ENCODE results near the gene OXLD1. TPM values are rescaled to one million over a fixed set of nuclear protein-coding genes. Genes with fewer than 3 reads are reported as not detected.
A peak's percentile ranks its signal among the peaks of the same experiment; 100 is the strongest.

The OXLD1 gene
- 10 to 100 TPM; 38.1 to 46.1 TPM for polyA plus RNA-seq

DNA sequence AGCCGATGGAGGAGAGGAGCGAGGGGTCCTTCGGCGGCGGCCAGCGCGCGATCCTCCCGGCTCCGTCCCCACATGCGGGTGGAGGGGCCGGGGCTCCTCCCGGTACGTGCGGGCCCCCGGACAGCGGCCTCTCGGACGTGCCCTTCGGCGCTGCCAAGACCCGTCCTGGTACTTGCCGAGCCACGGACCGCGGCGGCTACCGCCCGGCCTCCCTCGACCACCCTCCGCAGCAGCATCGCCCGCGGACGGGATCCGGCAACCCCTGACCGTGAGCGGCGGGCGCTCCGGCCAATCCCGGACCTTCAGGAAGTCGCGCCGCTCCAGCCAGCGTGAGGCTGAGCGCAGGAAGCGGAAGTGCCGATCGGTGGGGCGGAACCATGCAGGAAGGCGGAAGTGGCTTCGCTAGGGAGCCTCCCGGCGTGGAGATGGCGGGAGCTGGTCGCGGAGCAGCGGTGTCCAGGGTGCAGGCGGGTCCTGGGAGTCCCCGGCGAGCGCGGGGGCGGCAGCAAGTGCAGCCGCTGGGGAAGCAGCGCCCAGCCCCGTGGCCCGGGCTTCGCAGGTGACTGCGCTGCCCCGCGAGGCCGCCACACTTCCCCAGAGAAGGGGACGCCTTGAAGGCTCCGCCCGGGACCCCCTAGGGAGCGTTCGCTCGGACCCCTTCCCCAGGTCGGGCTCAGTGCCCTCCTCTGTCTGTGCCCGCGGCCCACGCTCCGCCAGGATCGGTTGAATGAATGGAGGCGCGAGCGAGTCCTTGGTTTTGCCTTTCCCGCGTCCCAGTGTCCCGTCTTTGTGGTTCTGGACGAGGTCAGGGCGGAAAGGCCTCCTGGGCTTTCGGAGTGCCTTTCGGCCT, at the start of gene OXLD1, which contains the start of gene CCDC137:
Gene OXLD1 (minus strand): TSS at position 264 of the 850 bp plus-strand sequence. CDS start 28 bp downstream, at position 236.
Gene CCDC137 (plus strand): TSS at position 396 of the 850 bp plus-strand sequence. CDS start 30 bp downstream, at position 426.
- 0 to 1% methylated on average over 82 to 96 of the region's 96 CpGs for WGBS, 2 donors
- peaks cover 6 to 10% of the 10 kb centered on the region in 2 donors for H3K4me1 ChIP-seq (ENCODE audit: control insufficient read depth in 2 of 2, insufficient read depth in 2 of 2, low read length in 1 of 2)
- H3K27ac ChIP-seq (ENCODE audit: low read depth in 2 of 2, low read length in 1 of 2): peak within 1 kb of the TSS; percentile 89 to 96
- no peaks in the 10 kb centered on the region for H3K9me3 ChIP-seq (ENCODE audit: control insufficient read depth in 2 of 2, insufficient read depth in 1 of 2, low read depth in 1 of 2, low read length in 1 of 2)
- H3K36me3 ChIP-seq (ENCODE audit: control insufficient read depth in 2 of 2, insufficient read depth in 2 of 2, low read length in 1 of 2): peaks cover 14 to 22% of the 10 kb centered on the region in 2 donors
- H3K27me3 ChIP-seq (ENCODE audit: control insufficient read depth in 1 of 2, insufficient read depth in 2 of 2, low read length in 2 of 2): no peaks in the 10 kb centered on the region
- peak within 1 kb of the TSS; percentile 90 to 94 for H3K4me3 ChIP-seq (ENCODE audit: low read depth in 1 of 2, low read length in 2 of 2)

DNA sequence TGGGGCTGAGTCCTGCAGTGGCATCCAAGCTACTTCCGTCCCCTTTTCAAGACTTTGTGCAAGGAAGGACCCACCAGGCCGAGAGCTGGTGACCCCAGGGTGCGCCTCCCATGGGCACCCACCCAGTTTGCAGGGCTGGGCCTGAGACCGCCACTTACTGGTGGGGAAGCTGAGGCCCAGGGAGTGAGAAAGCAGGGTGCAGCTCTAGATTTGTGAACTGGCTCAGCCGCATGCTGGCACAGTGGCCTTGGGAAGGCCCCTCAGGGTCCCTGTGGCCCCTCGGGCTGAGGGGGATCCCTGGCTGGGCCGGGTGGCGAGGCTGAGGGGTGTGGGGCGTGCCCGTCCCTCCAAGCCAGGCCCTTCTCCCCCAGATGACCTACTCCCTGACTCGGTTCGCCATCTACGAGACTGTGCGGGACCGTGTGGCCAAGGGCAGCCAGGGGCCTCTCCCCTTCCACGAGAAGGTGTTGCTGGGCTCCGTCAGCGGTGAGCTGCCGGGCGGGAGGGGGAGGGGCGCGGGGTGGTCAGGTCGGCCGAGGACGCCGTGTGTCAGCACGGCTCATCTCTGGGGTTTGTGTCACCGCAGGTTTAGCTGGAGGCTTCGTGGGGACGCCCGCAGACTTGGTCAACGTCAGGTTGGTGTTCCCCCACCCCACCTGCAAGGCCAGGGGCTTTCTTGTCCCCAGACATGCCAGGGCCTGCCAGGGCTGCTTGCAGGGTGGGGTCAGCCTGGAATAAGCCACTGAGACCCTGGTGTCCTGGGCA, 48.9 kb upstream of the OXLD1 start:
- H3K4me1 ChIP-seq (ENCODE audit: control insufficient read depth in 2 of 2, insufficient read depth in 2 of 2, low read length in 1 of 2): peaks cover 13 to 21% of the 10 kb centered on the region in 2 donors
- H3K9me3 ChIP-seq (ENCODE audit: control insufficient read depth in 2 of 2, insufficient read depth in 1 of 2, low read depth in 1 of 2, low read length in 1 of 2): no peaks in the 10 kb centered on the region
- H3K27me3 ChIP-seq (ENCODE audit: control insufficient read depth in 1 of 2, insufficient read depth in 2 of 2, low read length in 2 of 2): no peaks in the 10 kb centered on the region
- peaks cover 0 to 30% of the 10 kb centered on the region in 2 donors for H3K36me3 ChIP-seq (ENCODE audit: control insufficient read depth in 2 of 2, insufficient read depth in 2 of 2, low read length in 1 of 2)
- H3K4me3 ChIP-seq (ENCODE audit: low read depth in 1 of 2, low read length in 2 of 2): no peak overlapping the region
- H3K27ac ChIP-seq (ENCODE audit: low read depth in 2 of 2, low read length in 1 of 2): no peak overlapping the region
- WGBS, 2 donors: 88 to 90% methylated on average over 28 to 32 of the region's 32 CpGs

DNA sequence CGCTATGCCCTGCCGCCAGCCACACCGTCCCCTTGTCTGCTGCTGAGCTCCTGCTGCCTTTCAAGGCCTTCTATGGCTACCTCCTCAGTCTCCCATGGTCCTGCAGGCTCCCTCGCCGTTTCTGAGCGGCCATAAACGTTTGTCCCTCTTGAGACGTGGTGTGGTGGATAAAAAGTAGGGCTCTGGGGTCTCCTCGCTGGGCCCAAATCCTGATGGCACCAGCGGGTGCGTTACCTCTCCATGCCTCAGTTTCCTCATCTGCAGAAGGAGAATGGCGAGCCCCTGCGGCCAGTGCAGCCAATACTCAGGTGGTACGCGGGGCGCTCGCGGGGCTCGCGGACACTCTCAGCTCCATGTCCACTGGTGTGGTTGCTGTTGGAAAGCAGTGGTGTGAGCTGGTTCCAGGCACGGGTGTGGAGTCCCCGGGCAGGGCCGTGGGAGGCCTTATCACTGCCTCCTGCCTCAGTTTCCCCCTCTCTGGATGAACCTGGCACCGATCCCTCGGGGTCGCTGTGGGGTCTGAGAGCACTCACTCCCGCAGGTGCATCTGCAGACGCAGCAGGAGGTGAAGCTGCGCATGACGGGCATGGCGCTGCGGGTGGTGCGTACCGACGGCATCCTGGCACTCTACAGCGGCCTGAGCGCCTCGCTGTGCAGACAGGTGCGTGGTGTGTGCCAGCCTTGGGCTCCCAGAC, 48.2 kb upstream of the OXLD1 start:
- Histone ChIP-seq H3K27ac (ENCODE audit: low read depth in 2 of 2, low read length in 1 of 2) (no peak overlapping the region), H3K9me3 (ENCODE audit: control insufficient read depth in 2 of 2, insufficient read depth in 1 of 2, low read depth in 1 of 2, low read length in 1 of 2) (no peaks in the 10 kb centered on the region), H3K4me3 (ENCODE audit: low read depth in 1 of 2, low read length in 2 of 2) (no peak overlapping the region), H3K4me1 (ENCODE audit: control insufficient read depth in 2 of 2, insufficient read depth in 2 of 2, low read length in 1 of 2) (peaks cover 13 to 23% of the 10 kb centered on the region in 2 donors), H3K27me3 (ENCODE audit: control insufficient read depth in 1 of 2, insufficient read depth in 2 of 2, low read length in 2 of 2) (no peaks in the 10 kb centered on the region), H3K36me3 (ENCODE audit: control insufficient read depth in 2 of 2, insufficient read depth in 2 of 2, low read length in 1 of 2) (peaks cover 0 to 27% of the 10 kb centered on the region in 2 donors)
- WGBS, 2 donors: 92 to 94% methylated on average over 39 of the region's 39 CpGs

DNA sequence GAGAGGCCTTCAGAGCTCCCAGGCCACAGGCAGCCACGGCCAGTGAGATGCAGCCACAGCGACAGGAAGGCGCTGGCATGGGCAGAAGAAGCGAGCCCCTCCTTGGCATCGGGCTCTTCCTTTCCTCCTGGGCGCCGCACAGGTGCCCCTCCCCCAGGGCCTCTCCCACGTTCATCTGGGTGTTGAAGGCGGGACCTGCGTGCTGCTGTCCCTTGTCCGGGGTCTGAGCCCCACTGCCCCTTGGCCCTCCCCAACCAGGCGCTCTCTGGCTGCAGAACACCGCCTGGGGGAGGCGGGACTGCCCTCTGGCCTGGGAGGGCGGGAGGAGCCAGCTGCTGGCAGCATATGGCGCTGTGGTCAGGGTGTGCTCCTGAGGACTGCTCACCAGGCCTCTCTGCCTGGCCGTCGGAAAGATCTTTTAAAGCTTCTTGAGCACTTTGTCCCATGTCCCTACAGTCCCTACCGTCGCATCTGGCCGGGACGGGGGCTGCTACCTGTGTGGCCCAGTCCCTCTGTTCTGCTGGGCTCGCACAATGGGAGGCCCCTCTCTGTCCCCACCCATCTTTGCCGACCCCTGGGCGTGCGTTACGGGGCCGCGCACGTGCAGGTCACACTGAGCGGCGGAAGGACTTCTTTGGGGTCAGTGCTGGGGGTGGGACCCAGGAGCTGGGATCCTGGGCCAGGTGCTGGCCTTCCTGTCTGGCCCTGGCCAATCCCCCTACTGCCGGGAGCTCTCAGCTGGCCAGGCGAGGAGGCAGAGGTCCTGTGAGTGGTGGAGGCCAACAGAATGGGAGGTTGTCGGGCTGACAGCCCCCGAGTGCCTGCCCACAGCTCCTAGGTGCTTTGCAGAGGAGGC, 47.4 kb upstream of the OXLD1 start:
- no peaks in the 10 kb centered on the region for H3K27me3 ChIP-seq (ENCODE audit: control insufficient read depth in 1 of 2, insufficient read depth in 2 of 2, low read length in 2 of 2)
- H3K9me3 ChIP-seq (ENCODE audit: control insufficient read depth in 2 of 2, insufficient read depth in 1 of 2, low read depth in 1 of 2, low read length in 1 of 2): no peaks in the 10 kb centered on the region
- peaks cover 13 to 23% of the 10 kb centered on the region in 2 donors for H3K4me1 ChIP-seq (ENCODE audit: control insufficient read depth in 2 of 2, insufficient read depth in 2 of 2, low read length in 1 of 2)
- H3K27ac ChIP-seq (ENCODE audit: low read depth in 2 of 2, low read length in 1 of 2): peak overlapping the region; percentile 29 to 65
- H3K36me3 ChIP-seq (ENCODE audit: control insufficient read depth in 2 of 2, insufficient read depth in 2 of 2, low read length in 1 of 2): peaks cover 0 to 26% of the 10 kb centered on the region in 2 donors
- H3K4me3 ChIP-seq (ENCODE audit: low read depth in 1 of 2, low read length in 2 of 2): peak overlapping the region; percentile 56 to 85
- 53 to 58% methylated on average over 34 to 36 of the region's 36 CpGs for WGBS, 2 donors

DNA sequence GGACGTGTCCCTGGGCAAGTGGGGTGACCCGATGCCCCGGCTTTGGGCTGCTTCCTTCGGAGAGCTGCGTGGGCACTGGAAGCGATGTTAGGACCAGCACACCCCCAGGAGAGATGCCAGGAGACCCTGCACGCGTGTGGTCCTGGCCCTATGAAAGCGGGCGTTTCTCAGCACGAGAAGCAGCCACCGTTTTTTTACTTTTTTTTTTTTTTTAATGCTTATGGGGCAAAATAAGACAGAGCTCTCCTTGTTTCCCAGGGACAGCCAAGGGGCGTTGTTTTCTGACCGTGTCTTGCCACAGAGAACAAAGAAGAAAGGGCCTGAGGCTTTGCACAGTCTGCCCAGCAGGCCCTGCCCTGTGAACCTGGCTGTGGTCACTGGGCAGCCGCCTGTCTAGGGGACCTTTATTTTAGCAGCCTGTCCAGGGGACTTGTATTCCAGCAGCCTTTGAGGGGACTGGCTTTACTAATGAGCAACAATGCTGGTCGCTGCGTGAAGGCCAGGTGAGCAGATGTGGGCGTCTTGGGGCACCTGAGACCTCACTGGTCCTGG, 46.7 kb upstream of the OXLD1 start:
- Histone ChIP-seq H3K27ac (ENCODE audit: low read depth in 2 of 2, low read length in 1 of 2) (peak overlapping the region; percentile 29 to 65), H3K4me1 (ENCODE audit: control insufficient read depth in 2 of 2, insufficient read depth in 2 of 2, low read length in 1 of 2) (peaks cover 13 to 23% of the 10 kb centered on the region in 2 donors)

DNA sequence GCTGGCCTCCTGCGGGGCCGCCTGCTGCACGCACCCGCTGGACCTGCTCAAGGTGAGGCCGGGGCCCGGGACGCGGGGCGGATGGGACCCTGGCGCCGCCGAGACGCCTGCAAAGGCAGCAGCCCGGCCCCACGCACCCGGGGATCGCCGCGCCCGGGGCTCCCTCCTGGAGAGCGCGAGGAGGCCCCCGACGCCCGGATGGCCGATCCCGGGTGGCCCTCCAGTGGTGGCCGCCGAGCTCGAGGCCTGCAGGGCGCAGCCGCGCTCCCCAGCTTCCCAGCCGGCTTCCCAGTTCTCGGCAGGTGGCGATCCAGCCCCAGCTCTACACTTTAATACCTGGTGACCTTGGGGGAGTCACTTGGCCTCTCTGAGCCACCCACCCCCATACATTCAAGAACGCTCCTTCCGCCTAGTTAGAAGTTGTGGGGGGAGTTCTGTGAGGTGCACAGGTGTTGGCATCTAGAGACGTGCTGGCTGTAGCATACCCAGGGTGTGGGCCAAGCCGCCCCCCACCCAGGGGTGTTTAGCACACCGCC, 46.1 kb upstream of the OXLD1 start:
- H3K9me3 ChIP-seq (ENCODE audit: control insufficient read depth in 2 of 2, insufficient read depth in 1 of 2, low read depth in 1 of 2, low read length in 1 of 2): no peaks in the 10 kb centered on the region
- 3 to 5% methylated on average over 19 to 41 of the region's 41 CpGs for WGBS, 2 donors
- peak overlapping the region; percentile 17 to 65 for H3K27ac ChIP-seq (ENCODE audit: low read depth in 2 of 2, low read length in 1 of 2)
- peaks cover 0 to 28% of the 10 kb centered on the region in 2 donors for H3K36me3 ChIP-seq (ENCODE audit: control insufficient read depth in 2 of 2, insufficient read depth in 2 of 2, low read length in 1 of 2)
- H3K4me3 ChIP-seq (ENCODE audit: low read depth in 1 of 2, low read length in 2 of 2): peak overlapping the region; percentile 56 to 85
- no peaks in the 10 kb centered on the region for H3K27me3 ChIP-seq (ENCODE audit: control insufficient read depth in 1 of 2, insufficient read depth in 2 of 2, low read length in 2 of 2)
- peaks cover 13 to 23% of the 10 kb centered on the region in 2 donors for H3K4me1 ChIP-seq (ENCODE audit: control insufficient read depth in 2 of 2, insufficient read depth in 2 of 2, low read length in 1 of 2)

More for the DNA sequence above, 46.7 kb upstream of the OXLD1 start:
- Histone ChIP-seq H3K9me3 (ENCODE audit: control insufficient read depth in 2 of 2, insufficient read depth in 1 of 2, low read depth in 1 of 2, low read length in 1 of 2) (no peaks in the 10 kb centered on the region), H3K36me3 (ENCODE audit: control insufficient read depth in 2 of 2, insufficient read depth in 2 of 2, low read length in 1 of 2) (peaks cover 0 to 26% of the 10 kb centered on the region in 2 donors), H3K27me3 (ENCODE audit: control insufficient read depth in 1 of 2, insufficient read depth in 2 of 2, low read length in 2 of 2) (no peaks in the 10 kb centered on the region), H3K4me3 (ENCODE audit: low read depth in 1 of 2, low read length in 2 of 2) (peak overlapping the region; percentile 56 to 85)
- 25 to 26% methylated on average over 18 of the region's 18 CpGs for WGBS, 2 donors

DNA sequence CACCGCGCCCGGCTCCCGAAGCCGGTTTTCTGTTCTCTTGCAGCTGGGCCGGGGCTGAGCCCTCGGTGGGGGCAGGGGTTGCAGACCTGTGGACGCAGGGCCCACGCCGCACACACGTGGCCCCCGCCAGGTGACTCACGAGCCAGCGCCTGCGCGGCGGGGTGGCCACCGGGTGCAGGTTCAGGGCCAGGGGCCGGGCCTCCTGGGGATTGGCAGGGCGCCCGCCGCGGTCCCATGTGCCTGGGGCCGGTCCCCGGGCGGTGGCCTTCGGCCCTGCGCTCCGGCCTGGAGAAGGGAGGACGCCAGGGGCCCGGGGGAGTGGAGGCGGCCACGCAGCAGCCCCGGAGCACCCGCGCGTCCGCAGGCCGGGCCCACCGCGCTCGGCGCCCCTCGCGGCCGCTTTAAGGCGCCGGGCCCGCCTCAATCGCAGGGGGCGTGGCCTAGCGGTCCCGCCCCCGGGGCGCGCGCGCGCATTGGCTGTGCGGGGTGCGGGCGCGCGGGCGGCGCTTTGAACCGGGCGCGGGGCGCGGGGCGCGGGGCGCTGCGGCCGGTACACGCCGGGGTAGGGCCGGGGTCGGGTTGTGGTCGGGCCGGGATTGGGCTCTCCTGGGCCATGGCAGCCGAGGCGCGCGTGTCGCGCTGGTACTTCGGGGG, 45.5 kb upstream of the OXLD1 start, which contains the start of gene SLC25A10:
Gene SLC25A10 (plus strand): TSS at position 471 of the 654 bp plus-strand sequence. CDS start 143 bp downstream, at position 614.
- WGBS, 2 donors: 1% methylated on average over 47 to 89 of the region's 89 CpGs
- Histone ChIP-seq H3K27ac (ENCODE audit: low read depth in 2 of 2, low read length in 1 of 2) (peak within 1 kb of the TSS; percentile 83 to 86), H3K4me1 (ENCODE audit: control insufficient read depth in 2 of 2, insufficient read depth in 2 of 2, low read length in 1 of 2) (peaks cover 13 to 23% of the 10 kb centered on the region in 2 donors), H3K4me3 (ENCODE audit: low read depth in 1 of 2, low read length in 2 of 2) (peak within 1 kb of the TSS; percentile 56 to 85), H3K36me3 (ENCODE audit: control insufficient read depth in 2 of 2, insufficient read depth in 2 of 2, low read length in 1 of 2) (peaks cover 0 to 29% of the 10 kb centered on the region in 2 donors), H3K27me3 (ENCODE audit: control insufficient read depth in 1 of 2, insufficient read depth in 2 of 2, low read length in 2 of 2) (no peaks in the 10 kb centered on the region), H3K9me3 (ENCODE audit: control insufficient read depth in 2 of 2, insufficient read depth in 1 of 2, low read depth in 1 of 2, low read length in 1 of 2) (no peaks in the 10 kb centered on the region)

All from esophagus (tissue), 2 donors.